Cerebellar cortex (tissue), 1 donor: ENCODE data around the gene STX18.
"Not testable (repeated sequence)": the region's sequence is repeated elsewhere in the genome, so short reads cannot be mapped to it uniquely, and the experiment has no call there.

Experiments
- DNase-seq: peaks from one replicate; pipeline ENCODE4 v3.0.0-alpha.2; 2015; ENCODE audit warnings: low spot score

Gene STX18

GRCh38 chr4:4479366-4479765, 62.5 kb downstream of the STX18 start:
- no peak for DNase-seq

GRCh38 chr4:4477796-4478195, 64.1 kb downstream of the STX18 start:
- DNase-seq, result no peak

GRCh38 chr4:4477391-4477790, 64.5 kb downstream of the STX18 start:
- DNase-seq, result no peak

GRCh38 chr4:4474476-4474875, 67.4 kb downstream of the STX18 start:
- DNase-seq, result no peak

- no peak for DNase-seq
Observed at GRCh38 chr4:4472344-4472958, 69.4 kb downstream of the STX18 start.

- DNase-seq, result no peak
Observed at GRCh38 chr4:4471195-4471594, 70.7 kb downstream of the STX18 start.

GRCh38 chr4:4470208-4470607, 71.6 kb downstream of the STX18 start:
- no peak for DNase-seq

GRCh38 chr4:4465238-4465637, 76.6 kb downstream of the STX18 start:
- not testable (repeated sequence) for DNase-seq

- DNase-seq, result no peak
Observed at GRCh38 chr4:4462970-4463369, 78.9 kb downstream of the STX18 start.

GRCh38 chr4:4461850-4462249, 80.0 kb downstream of the STX18 start:
- DNase-seq, result no peak

- no peak for DNase-seq
Observed at GRCh38 chr4:4461178-4461577, 80.7 kb downstream of the STX18 start.

- DNase-seq, result no peak
Observed at GRCh38 chr4:4460759-4461158, 81.1 kb downstream of the STX18 start.

- DNase-seq, result no peak
Observed at GRCh38 chr4:4459181-4459580, 82.7 kb downstream of the STX18 start.

- DNase-seq, result no peak
Observed at GRCh38 chr4:4457803-4458553, 83.9 kb downstream of the STX18 start.

GRCh38 chr4:4456816-4457578, 84.9 kb downstream of the STX18 start:
- DNase-seq, result no peak

- no peak for DNase-seq
Observed at GRCh38 chr4:4456351-4456750, 85.5 kb downstream of the STX18 start.

- DNase-seq, result no peak
Observed at GRCh38 chr4:4455210-4455865, 86.5 kb downstream of the STX18 start.

GRCh38 chr4:4446434-4446833, 95.4 kb downstream of the STX18 start:
- DNase-seq, result no peak

- no peak for DNase-seq
Observed at GRCh38 chr4:4443821-4444220, 98.0 kb downstream of the STX18 start.

- DNase-seq, result no peak
Observed at GRCh38 chr4:4440333-4441061, 101.4 kb downstream of the STX18 start.

- no peak for DNase-seq
Observed at GRCh38 chr4:4439782-4440181, 102.1 kb downstream of the STX18 start.

- no peak for DNase-seq
Observed at GRCh38 chr4:4438891-4439290, 103.0 kb downstream of the STX18 start.
